H9 (cell line): Measurements from ENCODE around the gene ADGRF1. TPM values are rescaled to one million over a fixed set of nuclear protein-coding genes. Genes with fewer than 3 reads are reported as not detected.

Experiments used
- DNase-seq: peaks from one replicate; pipeline ENCODE4 v3.0.0-alpha.2; 2017
- H2AFZ ChIP-seq: one replicate; pipeline ENCODE4 v1.6.1; 2013; ENCODE audit warnings: mild to moderate bottlenecking, low read length, control low read depth, moderate library complexity
- H2AK5ac ChIP-seq: 2 replicates; pipeline ENCODE4 v1.6.1; 2013; ENCODE audit warnings: low read length, control low read depth, mixed read lengths; ENCODE audit not compliant: insufficient read length
- H2BK120ac ChIP-seq: one replicate; pipeline ENCODE4 v1.6.1; 2013; ENCODE audit warnings: low read depth, mild to moderate bottlenecking, low read length, control low read depth, inconsistent platforms; ENCODE audit not compliant: poor library complexity, severe bottlenecking
- H2BK12ac ChIP-seq: 2 replicates; pipeline ENCODE4 v1.6.1; 2013; ENCODE audit warnings: low read length, control low read depth, mixed read lengths, low read depth; ENCODE audit not compliant: insufficient read length
- H2BK15ac ChIP-seq: 2 replicates; pipeline ENCODE4 v1.6.1; 2013; ENCODE audit warnings: low read depth, low read length, control low read depth
- H2BK20ac ChIP-seq: one replicate; pipeline ENCODE4 v1.6.1; 2013; ENCODE audit warnings: low read depth, mild to moderate bottlenecking, low read length, control low read depth, inconsistent platforms; ENCODE audit not compliant: poor library complexity, severe bottlenecking
- H2BK5ac ChIP-seq: 2 replicates; pipeline ENCODE4 v1.6.1; 2013; ENCODE audit warnings: low read length, control low read depth, mixed read lengths; ENCODE audit not compliant: insufficient read length
- H3K14ac ChIP-seq: 2 replicates; pipeline ENCODE4 v1.6.1; 2013; ENCODE audit warnings: low read length, control low read depth; ENCODE audit not compliant: insufficient read depth
- H3K18ac ChIP-seq: 2 replicates; pipeline ENCODE4 v1.6.1; 2013; ENCODE audit warnings: low read depth, mild to moderate bottlenecking, mixed read lengths, low read length, control low read depth; ENCODE audit not compliant: insufficient read length
- H3K23ac ChIP-seq: 2 replicates; pipeline ENCODE4 v1.6.1; 2013; ENCODE audit warnings: low read length, control low read depth, mixed read lengths, low read depth; ENCODE audit not compliant: insufficient read length
- H3K23me2 ChIP-seq: 2 replicates; pipeline ENCODE4 v1.6.1; 2013; ENCODE audit warnings: low read depth, mild to moderate bottlenecking, mixed read lengths, low read length, control low read depth; ENCODE audit not compliant: insufficient read length, poor library complexity, severe bottlenecking
- H3K27ac ChIP-seq: 2 replicates; pipeline ENCODE4 v1.5.1; 2013; ENCODE audit warnings: low read length, control low read depth, mixed read lengths, low read depth; ENCODE audit not compliant: insufficient read length
- H3K27me3 ChIP-seq: 2 replicates; pipeline ENCODE4 v1.6.1; 2013; ENCODE audit warnings: low read length, control low read depth, inconsistent platforms; ENCODE audit not compliant: insufficient read depth
- H3K4ac ChIP-seq: 2 replicates; pipeline ENCODE4 v1.6.1; 2013; ENCODE audit warnings: low read depth, mild to moderate bottlenecking, control low read depth, inconsistent platforms, low read length, moderate library complexity
- H3K4me1 ChIP-seq: 2 replicates; pipeline ENCODE4 v1.6.1; 2013; ENCODE audit warnings: low read length, control low read depth, inconsistent platforms; ENCODE audit not compliant: insufficient read depth
- H3K4me2 ChIP-seq: 2 replicates; pipeline ENCODE4 v1.6.1; 2013; ENCODE audit warnings: low read length, control low read depth, mixed read lengths; ENCODE audit not compliant: insufficient read length, insufficient read depth
- H3K56ac ChIP-seq: 2 replicates; pipeline ENCODE4 v1.6.1; 2013; ENCODE audit warnings: low read depth, mild to moderate bottlenecking, mixed read lengths, low read length, control low read depth; ENCODE audit not compliant: insufficient read length
- H3K79me1 ChIP-seq: 2 replicates; pipeline ENCODE4 v1.6.1; 2013; ENCODE audit warnings: low read depth, mild to moderate bottlenecking, moderate library complexity, low read length, control low read depth, inconsistent platforms; ENCODE audit not compliant: insufficient read depth, poor library complexity, severe bottlenecking
- H3K79me2 ChIP-seq: 2 replicates; pipeline ENCODE4 v1.6.1; 2013; ENCODE audit warnings: low read length, control low read depth, inconsistent platforms; ENCODE audit not compliant: insufficient read depth
- H3K9ac ChIP-seq: 2 replicates; pipeline ENCODE4 v1.6.1; 2013; ENCODE audit warnings: low read length, control low read depth, mixed read lengths; ENCODE audit not compliant: insufficient read length; ENCODE audit errors: extremely low read depth
- H3K9me3 ChIP-seq: one replicate; pipeline ENCODE4 v1.6.1; 2013; ENCODE audit warnings: low read depth, low read length, inconsistent platforms; ENCODE audit not compliant: control insufficient read depth
- H3T11ph ChIP-seq: one replicate; pipeline ENCODE4 v1.6.1; 2013; ENCODE audit warnings: mild to moderate bottlenecking, low read length, control low read depth, inconsistent platforms
- H4K20me1 ChIP-seq: one replicate; pipeline ENCODE4 v1.6.1; 2013; ENCODE audit not compliant: control insufficient read depth, insufficient read length, insufficient read depth
- H4K5ac ChIP-seq: 2 replicates; pipeline ENCODE4 v1.6.1; 2013; ENCODE audit warnings: low read depth, mild to moderate bottlenecking, mixed read lengths, low read length, control low read depth; ENCODE audit not compliant: insufficient read length
- H4K8ac ChIP-seq: replicated peaks from 2 replicates; pipeline ENCODE4 v1.6.1; 2013; ENCODE audit warnings: low read length, control low read depth, mixed read lengths, low read depth; ENCODE audit not compliant: insufficient read length
- H4K91ac ChIP-seq: 2 replicates; pipeline ENCODE4 v1.6.1; 2013; ENCODE audit warnings: low read depth, mild to moderate bottlenecking, moderate library complexity, mixed read lengths, low read length, control low read depth; ENCODE audit not compliant: insufficient read length
- H3K27ac Mint-ChIP-seq, 3 experiments: 2 replicates in 2 of 3; 3 replicates in 1 of 3; pipeline ENCODE4 v1.8.0; 2020 to 2021; ENCODE audit warnings: mixed read lengths in 3 of 3, mild to moderate bottlenecking in 1 of 3, moderate library complexity in 1 of 3
- H3K27me3 Mint-ChIP-seq: 2 replicates; pipeline ENCODE4 v1.8.0; 2021; ENCODE audit warnings: low read depth, mild to moderate bottlenecking, moderate library complexity, mixed read lengths
- H3K36me3 Mint-ChIP-seq, 3 experiments: 2 replicates in 2 of 3; 3 replicates in 1 of 3; pipeline ENCODE4 v1.8.0; 2020 to 2021; ENCODE audit warnings: low read depth in 3 of 3, mixed read lengths in 3 of 3; ENCODE audit not compliant: insufficient read depth in 1 of 3
- H3K4me1 Mint-ChIP-seq, 2 experiments: 2 replicates each; pipeline ENCODE4 v1.8.0; 2020; ENCODE audit warnings: mixed read lengths in 2 of 2
- H3K4me3 Mint-ChIP-seq, 2 experiments: 2 replicates in 1 of 2; 3 replicates in 1 of 2; pipeline ENCODE4 v1.8.0; 2020 to 2021; ENCODE audit warnings: mild to moderate bottlenecking in 2 of 2, mixed read lengths in 2 of 2, moderate library complexity in 1 of 2
- H3K9me3 Mint-ChIP-seq, 2 experiments: 2 replicates in 1 of 2; 3 replicates in 1 of 2; pipeline ENCODE4 v1.8.0; 2020; ENCODE audit warnings: mild to moderate bottlenecking in 2 of 2, mixed read lengths in 2 of 2, moderate library complexity in 1 of 2
- CTCF ChIP-seq: fragments of 200-600 bp; sonication (generic); conservative IDR thresholded peaks from 3 replicates; pipeline ENCODE4 v1.8.0; 2021; ENCODE audit warnings: antibody characterized with exemption, mild to moderate bottlenecking
- WGBS: extraction: QIAGEN DNeasy Blood & Tissue Kit; methylation state at CpG from one replicate; pipeline ENCODE4 v1.1.7; 2013; ENCODE audit warnings: missing lambda C conversion rate, low lambda C conversion rate, mixed read lengths; ENCODE audit not compliant: insufficient read length; ENCODE audit errors: extremely low coverage; 5-methylcytosine and 5-hydroxymethylcytosine counted together
- total RNA-seq: library from RNA; stranded (reverse); gene quantifications from 2 replicates; pipeline ENCODE4 v1.2.1, GENCODE V29; 2021

Gene ADGRF1
- total RNA-seq, 1 experiment from 2014 or later, result not detected

GRCh38 chr6:47044397-47044796 is 2.3 kb upstream of the ADGRF1 start:
- Mint-ChIP-seq H3K4me1 (peaks cover 15 to 17% of the 10 kb centered on the region in 2 experiments), H3K36me3 (no peaks in the 10 kb centered on the region)
- no peak overlapping the region for H2AFZ ChIP-seq

More at GRCh38 chr6:47044397-47044796, 2.3 kb upstream of the ADGRF1 start:
- no peak for TF ChIP-seq CTCF
- H3K4me1 ChIP-seq, result peaks cover 3% of the 10 kb centered on the region; the same call in 1 of the 2 replicates
- no peak overlapping the region for H4K5ac ChIP-seq
- no peak overlapping the region for H2BK20ac ChIP-seq
- WGBS, result no CpG with 5 or more reads among the region's 5 CpGs
- Mint-ChIP-seq H3K27me3 (no peaks in the 10 kb centered on the region), H3K27ac (no peak overlapping the region), H3K9me3 (no peaks in the 10 kb centered on the region), H3K4me3 (no peak overlapping the region)
- no peaks in the 10 kb centered on the region for H3K9me3 ChIP-seq
- no peak overlapping the region for H2BK15ac ChIP-seq
- H3K4me2 ChIP-seq, result no peak overlapping the region
- H2BK5ac ChIP-seq, result no peak overlapping the region
- no peak overlapping the region for H3K4ac ChIP-seq
- H3K14ac ChIP-seq, result no peak overlapping the region
- H3K27me3 ChIP-seq, result no peaks in the 10 kb centered on the region
- DNase-seq, result no peak
- H3K9ac ChIP-seq, result no peak overlapping the region
- H2BK120ac ChIP-seq, result no peak overlapping the region
- no peaks in the 10 kb centered on the region for H4K20me1 ChIP-seq
- H3K18ac ChIP-seq, result no peak overlapping the region
- H3K23me2 ChIP-seq, result no peaks in the 10 kb centered on the region
- H3K27ac ChIP-seq, result no peak overlapping the region
- no peak overlapping the region for H2AK5ac ChIP-seq
- no peak overlapping the region for H2BK12ac ChIP-seq
- no peak overlapping the region for H4K8ac ChIP-seq
- no peak overlapping the region for H3K23ac ChIP-seq
- H4K91ac ChIP-seq, result no peak overlapping the region
- H3K79me1 ChIP-seq, result no peaks in the 10 kb centered on the region
- no peak overlapping the region for H3K56ac ChIP-seq
- H3T11ph ChIP-seq, result no peak overlapping the region
- H3K79me2 ChIP-seq, result no peaks in the 10 kb centered on the region
